SK-N-SH (cell line): ENCODE results near the gene PFKM.

Experiments used
- CTCF ChIP-seq: fragments of 200-600 bp; sonication (generic); IDR thresholded peaks from 2 replicates; pipeline ENCODE4 v1.6.1; 2017; ENCODE audit warnings: antibody characterized with exemption, mild to moderate bottlenecking, moderate library complexity
- ELF1 ChIP-seq: IDR thresholded peaks from 2 replicates; pipeline ENCODE4 v1.4.0; 2012
- NFIC ChIP-seq: IDR thresholded peaks from 2 replicates; pipeline ENCODE4 v1.4.0; 2012; ENCODE audit warnings: borderline replicate concordance
- NRF1 ChIP-seq: IDR thresholded peaks from 2 replicates; pipeline ENCODE4 v1.6.1; 2012; ENCODE audit warnings: low read depth, mild to moderate bottlenecking, low read length
- POLR2AphosphoS5 ChIP-seq: IDR thresholded peaks from 2 replicates; pipeline ENCODE4 v1.6.1; 2012; ENCODE audit warnings: low read depth, low read length
- SIN3A ChIP-seq: IDR thresholded peaks from 2 replicates; pipeline ENCODE4 v1.6.1; 2012; ENCODE audit warnings: low read depth, mild to moderate bottlenecking, low read length, moderate library complexity, borderline replicate concordance
- USF2 ChIP-seq: fragments of 150-350 bp; IDR thresholded peaks from 2 replicates; pipeline ENCODE4 v1.6.1; 2017; ENCODE audit warnings: antibody characterized with exemption, low read length, low read depth, borderline replicate concordance

DNA sequence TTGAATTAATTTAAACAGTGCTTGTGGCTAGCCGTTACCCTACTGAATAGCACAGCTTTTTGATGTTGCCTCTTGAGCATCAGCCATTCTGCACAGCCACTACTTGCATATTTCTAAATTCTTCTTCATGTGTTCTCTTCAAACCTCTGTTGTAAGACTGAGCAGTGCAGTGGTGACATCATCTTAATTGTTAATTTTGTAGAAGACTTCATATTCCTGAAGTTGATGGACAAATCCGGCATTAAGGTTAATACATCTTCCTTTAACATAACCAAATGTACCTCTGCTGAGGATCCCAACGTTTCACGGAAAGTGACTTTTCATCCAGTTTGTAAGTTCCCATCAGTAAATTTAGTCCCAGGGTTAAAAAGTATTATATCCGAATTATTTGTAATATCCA lies 38.9 kb upstream of the PFKM start:
- no peak for TF ChIP-seq CTCF
- no peak for TF ChIP-seq USF2
- no peak for TF ChIP-seq SIN3A
- TF ChIP-seq ELF1, result no peak
- TF ChIP-seq POLR2AphosphoS5, result no peak
- no peak for TF ChIP-seq NFIC
- TF ChIP-seq NRF1, result no peak
